ENCODE results near the gene SLC25A1. TPM values are rescaled to one million over a fixed set of nuclear protein-coding genes. Genes with fewer than 3 reads are reported as not detected.

Gene SLC25A1
- total RNA-seq, 1 experiment from 2014 or later: 201 TPM

DNA sequence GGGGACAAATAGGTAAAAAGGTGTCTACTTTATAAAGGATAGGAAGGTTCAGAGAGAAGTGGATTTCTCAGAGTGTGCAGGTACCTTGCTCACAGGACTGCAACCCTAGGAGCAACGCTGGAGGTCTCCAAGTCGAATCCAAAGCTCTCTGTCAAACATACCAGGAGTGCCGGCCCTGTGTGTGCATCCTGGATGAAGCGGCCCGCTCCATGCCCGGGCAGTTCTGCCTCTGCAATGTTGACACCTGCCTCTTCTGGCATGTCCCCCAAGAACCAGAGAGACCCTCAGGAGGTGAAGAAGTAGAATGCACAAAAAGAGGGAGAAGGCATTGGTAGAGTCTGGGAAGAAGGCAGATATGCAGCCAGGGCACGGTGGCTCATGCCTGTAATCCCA lies 50.5 kb downstream of the SLC25A1 start (continued):
- TF ChIP-seq, protein P1, sequence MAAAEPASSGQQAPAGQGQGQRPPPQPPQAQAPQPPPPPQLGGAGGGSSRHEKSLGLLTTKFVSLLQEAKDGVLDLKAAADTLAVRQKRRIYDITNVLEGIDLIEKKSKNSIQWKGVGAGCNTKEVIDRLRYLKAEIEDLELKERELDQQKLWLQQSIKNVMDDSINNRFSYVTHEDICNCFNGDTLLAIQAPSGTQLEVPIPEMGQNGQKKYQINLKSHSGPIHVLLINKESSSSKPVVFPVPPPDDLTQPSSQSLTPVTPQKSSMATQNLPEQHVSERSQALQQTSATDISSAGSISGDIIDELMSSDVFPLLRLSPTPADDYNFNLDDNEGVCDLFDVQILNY (CRISPR knock-in tag; IDR thresholded peaks at IDR 0.05): no peak
- TF ChIP-seq JUN (CRISPR knock-in tag; IDR thresholded peaks at IDR 0.05) (no peak), PREB (CRISPR knock-in tag; IDR thresholded peaks at IDR 0.05; ENCODE audit: borderline replicate concordance) (no peak), ETV6 (CRISPR knock-in tag; IDR thresholded peaks at IDR 0.05) (no peak), ZNF219 (CRISPR knock-in tag; IDR thresholded peaks at IDR 0.05; ENCODE audit: borderline replicate concordance) (no peak)

GRCh38 chr22:19127329-19128008 lies 51.1 kb downstream of the SLC25A1 start:
- H3K4me3 Mint-ChIP-seq: no peak overlapping the region

DNA sequence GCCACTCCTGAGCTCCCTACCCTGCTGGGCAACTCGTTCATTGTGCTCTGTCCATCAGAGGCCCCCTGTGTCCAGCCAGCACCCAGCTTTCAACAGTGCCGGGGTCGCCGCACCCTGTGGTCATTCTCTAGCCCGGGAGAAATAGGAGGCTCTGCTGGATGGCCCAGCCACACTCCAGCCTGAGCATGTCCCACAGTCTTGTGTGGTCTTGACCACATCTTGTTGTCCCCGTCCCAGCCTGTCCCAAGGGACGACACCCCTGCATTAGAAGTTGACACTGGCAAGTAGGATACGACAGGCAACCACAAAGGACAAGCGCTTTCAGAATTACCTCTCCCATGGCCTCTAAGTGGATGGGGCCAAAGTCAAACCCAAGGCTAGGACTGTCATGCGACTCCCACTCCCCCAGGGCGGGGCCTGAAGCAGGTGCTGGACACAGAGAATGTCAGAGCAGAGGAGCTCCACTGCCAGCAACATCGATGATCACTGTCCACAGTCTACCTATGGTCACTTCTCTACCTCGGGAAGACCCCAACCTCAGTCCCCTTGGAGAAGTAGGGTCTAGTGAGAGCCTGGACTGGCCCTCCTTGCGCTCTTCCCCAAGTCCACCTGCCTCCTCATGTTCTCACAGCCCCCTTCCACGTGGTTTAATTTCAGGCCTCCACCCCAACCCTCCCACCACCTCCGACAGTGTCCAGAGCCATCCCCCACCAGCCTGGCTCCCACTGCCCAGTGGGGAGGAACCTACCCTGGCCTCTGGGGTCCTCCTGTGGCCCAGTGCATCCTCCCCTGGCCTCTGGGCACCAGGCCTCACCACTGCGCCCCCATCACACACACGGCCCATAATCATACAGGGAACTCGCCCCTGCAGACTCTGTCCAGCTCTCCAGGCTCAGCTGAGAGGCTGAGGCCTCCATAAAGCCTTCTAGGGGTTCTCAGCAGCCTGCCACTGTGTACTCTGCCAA lies 51.9 kb downstream of the SLC25A1 start:
- no peak overlapping the region for H3K27ac Mint-ChIP-seq
- DNase-seq (ENCODE audit: low spot score) (no peak), ATAC-seq (no peak)
- H3K4me3 Mint-ChIP-seq: no peak overlapping the region
- ChIA-PET POLR2A (interaction anchor here (0.6 kb wide), 1 partner anchor 23 kb away, joined by 4 read pairs; no protein-coding TSS in a partner anchor), CTCF (interaction anchor here (1.0 to 1.6 kb wide), 2 partner anchors 18 to 53 kb away, joined by 3 to 7 read pairs; partner anchors contain the start of gene ESS2)
- H3K4me1 Mint-ChIP-seq: peaks cover 9% of the 10 kb centered on the region
- H3K9me3 Mint-ChIP-seq: no peaks in the 10 kb centered on the region
- H3K36me3 Mint-ChIP-seq: 0 out of 2 replicates have a peak, but pooled peaks cover 2% of the 10 kb centered on the region
- H3K27me3 Mint-ChIP-seq (ENCODE audit: low read depth): no peaks in the 10 kb centered on the region; the same call in 1 of the 2 replicates
- TF ChIP-seq GTF2I (CRISPR knock-in tag; conservative IDR thresholded peaks at IDR 0.05) (no peak), TEAD4 (CRISPR knock-in tag; IDR thresholded peaks at IDR 0.05) (no peak), ARID4B (CRISPR knock-in tag; IDR thresholded peaks at IDR 0.05; ENCODE audit: borderline replicate concordance) (no peak), GABPB1 (CRISPR knock-in tag; IDR thresholded peaks at IDR 0.05) (no peak)
- TF ChIP-seq, protein P2, sequence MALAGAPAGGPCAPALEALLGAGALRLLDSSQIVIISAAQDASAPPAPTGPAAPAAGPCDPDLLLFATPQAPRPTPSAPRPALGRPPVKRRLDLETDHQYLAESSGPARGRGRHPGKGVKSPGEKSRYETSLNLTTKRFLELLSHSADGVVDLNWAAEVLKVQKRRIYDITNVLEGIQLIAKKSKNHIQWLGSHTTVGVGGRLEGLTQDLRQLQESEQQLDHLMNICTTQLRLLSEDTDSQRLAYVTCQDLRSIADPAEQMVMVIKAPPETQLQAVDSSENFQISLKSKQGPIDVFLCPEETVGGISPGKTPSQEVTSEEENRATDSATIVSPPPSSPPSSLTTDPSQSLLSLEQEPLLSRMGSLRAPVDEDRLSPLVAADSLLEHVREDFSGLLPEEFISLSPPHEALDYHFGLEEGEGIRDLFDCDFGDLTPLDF (CRISPR knock-in tag; IDR thresholded peaks at IDR 0.05): no peak
- TF ChIP-seq, protein P3, sequence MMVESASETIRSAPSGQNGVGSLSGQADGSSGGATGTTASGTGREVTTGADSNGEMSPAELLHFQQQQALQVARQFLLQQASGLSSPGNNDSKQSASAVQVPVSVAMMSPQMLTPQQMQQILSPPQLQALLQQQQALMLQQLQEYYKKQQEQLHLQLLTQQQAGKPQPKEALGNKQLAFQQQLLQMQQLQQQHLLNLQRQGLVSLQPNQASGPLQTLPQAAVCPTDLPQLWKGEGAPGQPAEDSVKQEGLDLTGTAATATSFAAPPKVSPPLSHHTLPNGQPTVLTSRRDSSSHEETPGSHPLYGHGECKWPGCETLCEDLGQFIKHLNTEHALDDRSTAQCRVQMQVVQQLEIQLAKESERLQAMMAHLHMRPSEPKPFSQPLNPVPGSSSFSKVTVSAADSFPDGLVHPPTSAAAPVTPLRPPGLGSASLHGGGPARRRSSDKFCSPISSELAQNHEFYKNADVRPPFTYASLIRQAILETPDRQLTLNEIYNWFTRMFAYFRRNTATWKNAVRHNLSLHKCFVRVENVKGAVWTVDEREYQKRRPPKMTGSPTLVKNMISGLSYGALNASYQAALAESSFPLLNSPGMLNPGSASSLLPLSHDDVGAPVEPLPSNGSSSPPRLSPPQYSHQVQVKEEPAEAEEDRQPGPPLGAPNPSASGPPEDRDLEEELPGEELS (CRISPR knock-in tag; IDR thresholded peaks at IDR 0.05): no peak
- TF ChIP-seq, protein P4, sequence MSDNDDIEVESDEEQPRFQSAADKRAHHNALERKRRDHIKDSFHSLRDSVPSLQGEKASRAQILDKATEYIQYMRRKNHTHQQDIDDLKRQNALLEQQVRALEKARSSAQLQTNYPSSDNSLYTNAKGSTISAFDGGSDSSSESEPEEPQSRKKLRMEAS (CRISPR knock-in tag; IDR thresholded peaks at IDR 0.05): no peak
- TF ChIP-seq, protein P5, sequence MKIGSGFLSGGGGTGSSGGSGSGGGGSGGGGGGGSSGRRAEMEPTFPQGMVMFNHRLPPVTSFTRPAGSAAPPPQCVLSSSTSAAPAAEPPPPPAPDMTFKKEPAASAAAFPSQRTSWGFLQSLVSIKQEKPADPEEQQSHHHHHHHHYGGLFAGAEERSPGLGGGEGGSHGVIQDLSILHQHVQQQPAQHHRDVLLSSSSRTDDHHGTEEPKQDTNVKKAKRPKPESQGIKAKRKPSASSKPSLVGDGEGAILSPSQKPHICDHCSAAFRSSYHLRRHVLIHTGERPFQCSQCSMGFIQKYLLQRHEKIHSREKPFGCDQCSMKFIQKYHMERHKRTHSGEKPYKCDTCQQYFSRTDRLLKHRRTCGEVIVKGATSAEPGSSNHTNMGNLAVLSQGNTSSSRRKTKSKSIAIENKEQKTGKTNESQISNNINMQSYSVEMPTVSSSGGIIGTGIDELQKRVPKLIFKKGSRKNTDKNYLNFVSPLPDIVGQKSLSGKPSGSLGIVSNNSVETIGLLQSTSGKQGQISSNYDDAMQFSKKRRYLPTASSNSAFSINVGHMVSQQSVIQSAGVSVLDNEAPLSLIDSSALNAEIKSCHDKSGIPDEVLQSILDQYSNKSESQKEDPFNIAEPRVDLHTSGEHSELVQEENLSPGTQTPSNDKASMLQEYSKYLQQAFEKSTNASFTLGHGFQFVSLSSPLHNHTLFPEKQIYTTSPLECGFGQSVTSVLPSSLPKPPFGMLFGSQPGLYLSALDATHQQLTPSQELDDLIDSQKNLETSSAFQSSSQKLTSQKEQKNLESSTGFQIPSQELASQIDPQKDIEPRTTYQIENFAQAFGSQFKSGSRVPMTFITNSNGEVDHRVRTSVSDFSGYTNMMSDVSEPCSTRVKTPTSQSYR (CRISPR knock-in tag; IDR thresholded peaks at IDR 0.05): no peak

More at GRCh38 chr22:19127329-19128008, 51.1 kb downstream of the SLC25A1 start:
- ChIA-PET POLR2A (no interaction called here), CTCF (interaction anchor here (1.0 to 1.6 kb wide), 2 partner anchors 17 to 54 kb away, joined by 3 to 7 read pairs; partner anchors contain the start of gene ESS2)
- Mint-ChIP-seq H3K27ac (no peak overlapping the region; the same call in 1 of the 2 replicates), H3K9me3 (no peaks in the 10 kb centered on the region), H3K4me1 (peaks cover 9% of the 10 kb centered on the region), H3K27me3 (ENCODE audit: low read depth) (no peaks in the 10 kb centered on the region; the same call in 1 of the 2 replicates), H3K36me3 (0 out of 2 replicates have a peak, but pooled peaks cover 2% of the 10 kb centered on the region)
- TF ChIP-seq CREB1 (CRISPR knock-in tag; IDR thresholded peaks at IDR 0.05): no peak
- no peak for TF ChIP-seq HMGA2 (CRISPR knock-in tag; IDR thresholded peaks at IDR 0.05)
- TF ChIP-seq, protein P6, sequence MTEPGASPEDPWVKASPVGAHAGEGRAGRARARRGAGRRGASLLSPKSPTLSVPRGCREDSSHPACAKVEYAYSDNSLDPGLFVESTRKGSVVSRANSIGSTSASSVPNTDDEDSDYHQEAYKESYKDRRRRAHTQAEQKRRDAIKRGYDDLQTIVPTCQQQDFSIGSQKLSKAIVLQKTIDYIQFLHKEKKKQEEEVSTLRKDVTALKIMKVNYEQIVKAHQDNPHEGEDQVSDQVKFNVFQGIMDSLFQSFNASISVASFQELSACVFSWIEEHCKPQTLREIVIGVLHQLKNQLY (CRISPR knock-in tag; IDR thresholded peaks at IDR 0.05): no peak
- TF ChIP-seq SMAD3 (CRISPR knock-in tag; IDR thresholded peaks at IDR 0.05; ENCODE audit: borderline replicate concordance): no peak
- no peak for TF ChIP-seq OVOL2 (CRISPR knock-in tag; IDR thresholded peaks at IDR 0.05; ENCODE audit: borderline replicate concordance)
- TF ChIP-seq RORB (CRISPR knock-in tag; IDR thresholded peaks at IDR 0.05): no peak
- ATAC-seq (no peak), DNase-seq (ENCODE audit: low spot score) (no peak)
